Right lobe of liver (tissue), 4 donors: ENCODE data around the gene TPSD1.

Source experiments
- CTCF ChIP-seq, 4 donors: fragments of 200-600 bp in 3 of 4; fragments of 450-650 bp in 1 of 4; IDR thresholded peaks; one replicate each; pipeline versions ENCODE4 v1.5.1 to v1.8.0; 2016 to 2022; ENCODE audit warnings: antibody characterized with exemption in 4 of 4, mild to moderate bottlenecking in 2 of 4
- POLR2A ChIP-seq: fragments of 450-650 bp; IDR thresholded peaks from one replicate; pipeline ENCODE4 v1.6.1; 2017; ENCODE audit warnings: antibody characterized with exemption, mild to moderate bottlenecking
- donor health status: DM: no; HTN: no; CAD: no.
- donor health status: DM: no; HTN: no; CAD: no.
- donor health status: DM: no; HTN: yes; CAD: no.

- TF ChIP-seq CTCF (IDR thresholded peaks at IDR 0.05) = no peak
- TF ChIP-seq POLR2A = no peak
Measured at GRCh38 chr16:1288813-1289476, 33.1 kb downstream of the TPSD1 start.
